Measurements from ENCODE around the gene SLC12A6.

GRCh38 chr15:34271493-34271892, 66.1 kb downstream of the SLC12A6 start:
- no peak for TF ChIP-seq POLR2A (IDR thresholded peaks at IDR 0.05)
- TF ChIP-seq, protein P1, sequence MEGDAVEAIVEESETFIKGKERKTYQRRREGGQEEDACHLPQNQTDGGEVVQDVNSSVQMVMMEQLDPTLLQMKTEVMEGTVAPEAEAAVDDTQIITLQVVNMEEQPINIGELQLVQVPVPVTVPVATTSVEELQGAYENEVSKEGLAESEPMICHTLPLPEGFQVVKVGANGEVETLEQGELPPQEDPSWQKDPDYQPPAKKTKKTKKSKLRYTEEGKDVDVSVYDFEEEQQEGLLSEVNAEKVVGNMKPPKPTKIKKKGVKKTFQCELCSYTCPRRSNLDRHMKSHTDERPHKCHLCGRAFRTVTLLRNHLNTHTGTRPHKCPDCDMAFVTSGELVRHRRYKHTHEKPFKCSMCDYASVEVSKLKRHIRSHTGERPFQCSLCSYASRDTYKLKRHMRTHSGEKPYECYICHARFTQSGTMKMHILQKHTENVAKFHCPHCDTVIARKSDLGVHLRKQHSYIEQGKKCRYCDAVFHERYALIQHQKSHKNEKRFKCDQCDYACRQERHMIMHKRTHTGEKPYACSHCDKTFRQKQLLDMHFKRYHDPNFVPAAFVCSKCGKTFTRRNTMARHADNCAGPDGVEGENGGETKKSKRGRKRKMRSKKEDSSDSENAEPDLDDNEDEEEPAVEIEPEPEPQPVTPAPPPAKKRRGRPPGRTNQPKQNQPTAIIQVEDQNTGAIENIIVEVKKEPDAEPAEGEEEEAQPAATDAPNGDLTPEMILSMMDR (IDR thresholded peaks at IDR 0.05): no peak
